Measurements from ENCODE around the gene CCNJL.

CCNJL gene

DNA sequence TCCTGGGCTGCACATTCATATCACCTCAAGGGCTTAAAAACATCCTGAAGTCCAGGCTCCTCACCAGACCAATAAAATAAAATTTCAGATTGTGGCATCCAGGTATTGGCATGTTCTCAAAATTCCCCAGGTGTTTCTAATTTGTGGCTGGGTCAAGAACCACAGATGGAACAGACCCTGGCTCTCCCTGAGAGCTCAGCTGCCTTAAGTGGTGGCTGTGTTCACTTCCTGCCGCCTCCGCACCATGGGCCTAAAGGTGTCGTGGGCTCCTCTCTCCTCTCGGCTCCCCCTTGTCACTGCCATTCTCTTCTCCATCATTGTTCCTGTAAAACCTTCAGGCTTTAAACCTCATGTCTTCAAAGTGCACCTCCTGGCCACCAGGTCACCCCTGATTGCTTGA lies 17.8 kb upstream of the CCNJL start:
- FAIRE-seq = no peak

DNA sequence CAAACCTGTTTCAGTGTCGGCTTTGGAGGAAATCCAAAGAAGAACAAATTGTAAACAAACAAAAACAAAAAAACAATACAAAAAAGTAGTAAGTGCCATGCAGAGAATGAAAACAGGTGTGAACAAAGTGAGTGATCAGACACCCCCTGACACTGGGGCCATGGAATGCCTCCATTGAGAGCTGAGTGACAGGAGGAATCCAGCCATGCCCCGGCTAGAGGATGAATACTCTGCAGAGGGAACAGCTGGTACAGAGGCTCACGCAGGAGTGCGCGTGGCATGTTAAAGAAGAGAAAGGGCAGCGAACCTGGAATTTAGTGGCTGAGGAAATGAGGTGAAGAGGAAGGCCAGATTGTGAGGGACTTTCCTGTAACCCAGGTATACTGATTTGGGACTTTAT lies 15.5 kb upstream of the CCNJL start:
- FAIRE-seq = no peak

DNA sequence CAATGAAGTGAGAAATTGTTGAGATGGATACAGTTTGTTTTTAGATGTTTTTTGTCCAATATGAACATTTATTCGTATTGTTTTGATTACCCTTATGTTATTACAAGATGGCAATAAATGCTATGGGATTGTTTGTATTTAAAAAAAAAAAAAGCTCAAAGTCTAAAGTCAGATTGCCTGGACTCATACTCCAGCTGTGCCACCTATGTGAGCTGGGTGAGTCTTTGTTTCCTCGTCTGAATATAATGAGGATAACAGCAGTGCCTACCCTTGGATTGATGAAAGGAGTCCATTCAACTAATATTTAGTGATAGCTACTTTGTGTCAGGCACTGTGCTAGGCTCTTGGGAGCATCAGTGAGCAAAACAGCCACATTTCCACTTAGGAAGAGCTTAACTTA lies 14.6 kb upstream of the CCNJL start:
- FAIRE-seq = no peak

DNA sequence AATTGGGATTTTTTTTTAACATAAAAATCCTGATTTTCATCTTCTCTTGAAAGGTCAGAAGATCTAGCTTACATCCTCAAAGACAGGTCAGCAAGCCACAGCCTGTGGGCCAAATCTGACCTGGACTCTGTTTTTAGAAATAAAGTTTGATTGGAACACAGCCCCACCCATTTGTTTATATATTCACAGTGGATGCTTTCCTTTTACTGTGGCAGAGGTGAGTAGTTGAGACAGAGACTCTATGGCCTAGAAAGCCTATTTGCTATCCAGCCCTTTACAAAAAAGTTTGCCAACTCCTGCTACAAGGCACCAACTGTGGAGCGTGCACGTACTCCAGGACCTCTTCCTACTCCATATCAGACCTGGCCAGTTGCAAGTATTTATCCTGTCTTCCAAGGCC lies 13.4 kb upstream of the CCNJL start:
- no peak for FAIRE-seq

DNA sequence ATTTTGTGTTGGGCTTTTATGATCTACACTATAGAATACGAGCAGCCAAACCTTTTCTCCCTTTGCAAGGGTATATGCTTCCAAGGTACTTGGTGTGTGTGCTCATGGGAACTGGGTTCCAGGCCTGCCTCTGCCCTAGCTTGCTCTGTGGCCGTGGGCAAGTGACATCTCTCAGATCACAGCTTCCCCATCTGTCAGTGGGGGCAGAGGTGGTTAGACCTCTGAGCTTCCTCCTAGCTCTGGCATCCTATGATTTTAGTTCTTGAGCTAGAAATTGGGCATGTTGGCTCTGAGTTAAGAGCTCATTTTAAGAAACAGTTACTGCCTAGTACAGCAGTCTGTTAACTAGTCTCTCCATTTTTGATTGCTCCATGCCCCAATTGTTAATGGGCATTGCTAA lies 12.5 kb upstream of the CCNJL start:
- no peak for FAIRE-seq

DNA sequence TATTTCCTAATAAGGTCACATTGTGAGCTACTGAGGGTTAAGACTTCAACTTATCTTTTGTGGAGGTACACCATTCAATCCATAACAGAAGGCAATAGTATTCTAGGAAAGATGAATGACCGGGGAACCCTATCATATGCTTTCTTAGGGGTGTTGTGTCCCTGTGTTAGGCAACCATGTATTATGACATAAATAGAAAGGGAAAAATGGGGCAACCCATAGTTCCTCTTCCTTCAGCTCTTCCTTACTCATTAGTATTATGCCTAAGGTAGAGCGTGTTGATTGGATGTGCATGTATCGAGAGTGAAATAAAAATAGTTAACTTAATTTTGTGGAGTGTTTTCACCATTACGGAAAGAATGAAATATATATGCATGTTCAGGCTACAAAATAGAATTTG lies 6.0 kb upstream of the CCNJL start:
- FAIRE-seq = no peak

DNA sequence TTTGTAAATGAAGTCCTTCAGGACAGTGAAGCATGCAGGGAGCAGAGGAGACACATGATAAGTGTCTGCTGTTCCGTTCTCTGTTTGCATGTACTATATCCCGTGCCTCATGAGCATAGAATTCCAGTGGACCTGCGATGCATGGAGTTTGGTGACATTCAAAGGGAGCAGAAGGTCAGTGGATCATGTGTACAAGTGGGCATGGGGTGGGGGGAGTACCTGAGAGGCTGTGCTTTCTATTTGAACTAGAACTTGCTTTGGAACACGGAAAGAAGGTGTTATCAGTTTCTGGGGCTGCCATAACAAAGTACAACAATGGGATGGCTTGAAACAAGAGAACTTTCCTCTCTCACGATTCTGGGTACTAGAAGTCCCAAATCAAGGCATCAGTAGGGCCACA lies 5.1 kb upstream of the CCNJL start:
- FAIRE-seq = no peak

DNA sequence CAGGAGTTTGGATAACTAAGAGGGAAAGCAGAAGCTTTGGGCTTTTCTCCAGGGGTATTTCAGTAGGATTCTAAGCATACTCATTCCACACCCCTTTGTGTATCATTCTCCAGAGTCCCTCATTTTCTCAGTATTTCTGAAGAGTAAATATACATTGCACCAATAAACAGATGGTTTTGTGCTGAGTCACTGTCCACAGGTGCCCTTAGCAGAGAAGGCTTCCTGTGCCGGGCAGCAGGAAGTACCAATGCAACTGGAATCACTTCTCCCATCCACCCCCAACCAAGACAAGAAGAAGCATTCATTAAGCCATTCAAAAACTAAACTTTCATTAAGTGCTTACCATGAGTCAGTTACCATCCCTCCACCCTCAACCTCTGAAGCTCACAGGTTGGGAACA lies 3.6 kb upstream of the CCNJL start:
- FAIRE-seq = no peak

DNA sequence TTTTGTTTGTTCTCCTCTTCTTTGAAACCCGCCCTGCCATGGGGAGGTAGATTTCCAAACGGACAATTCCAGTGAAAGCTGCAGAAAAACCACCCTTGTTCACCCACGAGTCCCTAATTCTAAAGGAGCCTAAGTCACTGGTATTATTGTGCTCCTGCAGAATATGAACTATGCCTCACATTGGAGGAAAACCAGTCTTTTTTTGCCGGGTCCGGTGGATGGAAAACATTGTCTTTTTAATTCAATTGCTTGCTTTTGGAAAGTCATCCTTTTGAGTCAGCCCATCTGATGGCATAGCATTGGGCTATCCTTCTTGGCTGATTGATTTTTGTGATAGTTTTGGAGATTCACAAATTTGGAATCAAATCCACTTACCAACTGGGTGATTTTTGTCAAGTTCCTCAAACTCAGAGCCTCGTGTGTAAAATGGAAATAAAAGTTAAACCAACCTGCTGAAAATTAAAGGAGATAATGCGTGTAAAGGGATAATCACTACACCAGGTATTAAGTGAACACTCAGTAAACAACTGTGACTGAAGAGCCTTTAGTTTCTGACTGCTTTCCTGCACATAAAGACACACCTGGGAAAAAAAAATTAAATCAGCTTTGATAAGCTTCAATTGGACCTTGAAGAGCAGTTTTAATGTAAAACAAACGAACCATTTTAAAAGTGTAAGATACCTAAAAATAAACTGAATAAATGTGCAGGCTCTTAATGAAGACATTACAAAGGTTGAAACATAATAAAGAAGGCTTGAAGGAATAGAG lies 780 bp upstream of the CCNJL start:
- no peak for FAIRE-seq

DNA sequence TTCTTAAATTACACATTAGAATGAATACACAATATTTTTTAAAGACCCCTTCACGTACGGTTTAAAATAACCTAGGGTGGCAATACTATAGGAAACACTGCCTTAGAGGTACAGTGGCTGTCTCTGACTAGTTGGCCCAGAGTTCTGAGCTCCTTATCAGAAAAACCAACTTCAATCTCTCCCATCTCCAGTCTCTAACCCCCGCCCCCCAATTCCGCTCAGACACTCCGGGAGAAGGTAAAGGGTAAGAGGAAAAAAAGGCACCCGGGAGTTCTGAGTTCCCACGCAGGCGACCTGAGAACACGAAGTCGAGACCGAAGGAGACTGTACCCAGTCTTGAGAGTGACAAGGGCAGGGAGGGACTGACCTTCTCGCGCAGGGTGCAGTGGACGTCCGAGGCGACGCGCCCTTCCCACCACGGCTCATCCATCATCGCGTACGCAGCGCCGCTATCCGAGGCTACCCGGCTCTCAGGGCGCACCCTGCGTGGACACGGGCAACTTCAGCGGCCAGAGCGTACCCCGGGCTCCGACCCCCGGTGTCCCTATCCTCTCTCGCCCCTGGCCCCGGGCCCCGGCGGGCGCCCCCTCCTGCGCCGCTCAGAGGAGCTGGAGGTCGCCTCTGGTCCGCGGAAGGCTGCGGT lies 752 bp downstream of the CCNJL start:
- no peak for FAIRE-seq

DNA sequence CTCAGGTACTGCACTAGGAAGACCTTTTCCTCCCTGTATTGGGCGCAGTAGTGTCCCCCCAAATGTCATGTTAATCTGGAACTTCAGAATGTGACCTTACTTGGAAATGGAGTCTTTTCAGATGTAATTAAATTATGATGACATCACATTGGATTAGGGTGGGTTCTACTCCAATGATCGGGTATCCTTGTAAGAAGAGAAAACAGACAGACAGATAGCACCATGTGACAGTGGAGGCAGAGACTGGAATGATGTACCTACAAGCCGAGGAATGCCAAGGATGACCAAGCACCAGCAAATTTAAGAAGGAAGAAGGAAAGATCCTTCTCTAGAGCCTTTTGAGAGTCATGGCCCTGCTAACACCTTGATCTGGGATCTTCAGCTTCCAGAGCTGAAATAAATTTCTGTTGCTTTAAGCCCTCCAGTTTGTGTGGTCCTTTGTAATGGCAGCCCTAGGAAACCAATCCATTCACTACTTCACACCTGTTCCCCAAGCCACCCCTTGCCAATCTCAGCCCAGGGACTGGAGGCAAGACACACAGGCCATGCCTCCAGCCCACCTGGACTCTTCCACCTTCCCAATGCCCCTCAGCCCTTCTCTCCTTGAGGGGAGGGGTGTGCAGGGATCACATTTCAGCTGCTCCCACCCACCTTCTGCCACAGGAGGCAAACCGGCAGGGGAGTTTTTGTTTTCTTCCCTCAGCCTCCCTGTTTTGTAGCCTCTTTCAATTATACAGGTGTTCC lies 1.6 kb downstream of the CCNJL start:
- no peak for FAIRE-seq

DNA sequence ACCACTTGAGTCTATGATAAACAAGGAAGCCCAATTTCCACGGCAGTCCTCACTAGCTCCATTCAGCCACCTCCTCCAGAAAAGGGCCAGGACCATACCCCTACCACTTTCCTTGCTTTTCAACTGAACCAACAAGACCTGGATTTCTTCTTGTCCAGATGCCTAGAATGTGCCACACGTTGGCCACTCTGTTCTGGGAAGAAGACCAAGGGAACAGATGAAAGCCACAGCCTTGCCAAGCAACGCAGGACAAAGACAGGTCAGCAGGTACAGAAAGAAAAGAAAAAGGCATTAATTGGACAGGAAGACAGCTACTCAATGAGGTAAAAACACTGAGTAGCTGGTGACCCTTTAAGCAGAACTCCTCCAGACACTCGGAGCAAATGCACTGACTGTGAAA lies 2.2 kb downstream of the CCNJL start:
- no peak for FAIRE-seq

DNA sequence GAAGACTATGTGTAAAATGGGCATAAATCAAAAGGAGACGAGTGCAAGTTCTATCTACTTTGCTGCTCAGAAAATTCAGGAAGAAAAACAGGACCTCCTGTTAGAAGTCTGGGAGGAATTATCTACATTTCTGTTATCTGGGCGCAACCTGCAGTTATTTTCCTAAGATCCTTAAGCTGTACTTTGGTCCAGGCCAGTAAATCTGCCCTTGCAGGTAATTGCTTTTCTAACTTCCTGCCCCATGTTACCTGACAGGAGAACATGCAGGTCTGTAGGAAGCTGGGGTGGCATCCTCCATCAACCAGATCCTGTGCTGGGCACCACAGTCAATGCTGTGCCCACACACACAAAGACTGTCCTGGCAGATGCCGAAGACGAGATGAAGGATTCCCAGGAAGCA lies 5.7 kb downstream of the CCNJL start:
- FAIRE-seq = no peak

DNA sequence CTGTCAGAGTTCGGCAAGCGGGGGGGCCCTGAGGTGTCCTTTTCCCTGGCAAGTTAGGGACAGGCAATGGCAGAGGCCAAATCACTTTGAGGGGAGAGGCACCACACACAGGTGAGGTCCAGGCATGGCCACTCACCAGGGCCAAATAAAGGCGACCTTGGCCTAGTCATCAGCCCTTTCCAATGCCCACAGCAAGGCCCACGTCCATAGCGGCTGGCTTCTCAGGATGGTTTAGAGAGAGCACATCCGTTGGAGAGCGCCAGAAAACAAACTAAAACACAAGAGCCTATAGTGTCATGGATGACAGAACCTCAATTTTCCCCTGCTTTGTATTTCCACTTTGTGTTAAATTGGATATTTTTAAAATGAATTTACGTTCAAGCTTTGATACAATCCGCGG lies 7.0 kb downstream of the CCNJL start:
- no peak for FAIRE-seq

DNA sequence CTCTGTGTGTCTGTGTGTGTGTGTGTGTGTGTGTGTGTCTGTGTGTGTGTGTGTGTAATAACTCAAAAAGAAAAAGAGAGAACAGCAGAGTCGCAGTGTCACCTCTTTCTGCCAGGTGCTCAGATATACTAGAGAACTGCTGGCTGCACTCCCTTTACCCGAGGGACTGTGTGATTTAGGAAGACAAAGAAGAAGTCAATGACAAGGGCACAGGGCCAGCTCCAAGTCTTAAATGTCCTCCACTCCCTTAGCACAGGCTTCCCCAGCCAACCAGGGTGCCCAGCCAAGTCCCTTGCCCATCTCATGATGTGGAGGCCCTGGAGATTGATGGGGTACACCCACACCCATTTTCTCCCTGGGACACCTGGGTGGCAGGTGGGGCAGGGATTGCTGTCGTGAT lies 8.7 kb downstream of the CCNJL start:
- FAIRE-seq = no peak

DNA sequence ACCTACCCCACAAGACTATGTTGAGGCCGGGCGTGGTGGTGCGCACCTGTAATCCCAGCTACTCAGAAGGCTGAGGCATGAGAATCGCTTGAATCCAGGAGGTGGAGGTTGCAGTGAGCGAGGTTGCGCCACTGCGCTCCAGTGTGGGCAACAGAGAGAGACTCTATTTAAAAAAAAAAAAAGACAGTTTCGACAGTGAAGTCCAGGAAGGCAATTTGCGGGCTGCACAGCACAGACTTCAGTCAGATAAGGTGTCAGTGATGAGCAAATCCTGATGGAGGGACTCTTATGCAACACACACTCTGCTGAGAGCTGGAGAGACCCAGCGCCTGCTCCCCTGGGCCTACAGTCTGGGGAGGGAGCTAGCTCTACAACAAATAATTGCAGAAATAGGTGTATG lies 14.2 kb downstream of the CCNJL start:
- FAIRE-seq = no peak

DNA sequence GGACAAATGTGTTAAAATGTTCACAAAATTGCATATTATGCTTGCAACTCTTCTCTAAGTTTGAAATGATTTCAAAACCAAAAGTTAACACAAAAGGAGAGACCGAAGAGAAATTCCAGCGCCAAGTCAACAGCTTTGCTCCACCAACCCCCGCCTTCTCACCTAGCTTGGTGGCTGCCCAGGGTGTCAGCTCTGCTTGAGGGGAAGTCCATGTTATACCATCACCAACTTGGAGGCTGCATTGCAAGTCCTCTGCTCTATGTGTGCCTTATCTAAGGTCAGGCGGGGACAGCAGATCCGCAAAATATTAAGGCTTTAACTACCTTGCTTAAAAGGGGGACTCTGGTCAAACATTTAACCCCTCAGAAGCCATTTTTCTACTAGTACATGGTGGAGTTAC lies 14.6 kb downstream of the CCNJL start:
- no peak for FAIRE-seq

DNA sequence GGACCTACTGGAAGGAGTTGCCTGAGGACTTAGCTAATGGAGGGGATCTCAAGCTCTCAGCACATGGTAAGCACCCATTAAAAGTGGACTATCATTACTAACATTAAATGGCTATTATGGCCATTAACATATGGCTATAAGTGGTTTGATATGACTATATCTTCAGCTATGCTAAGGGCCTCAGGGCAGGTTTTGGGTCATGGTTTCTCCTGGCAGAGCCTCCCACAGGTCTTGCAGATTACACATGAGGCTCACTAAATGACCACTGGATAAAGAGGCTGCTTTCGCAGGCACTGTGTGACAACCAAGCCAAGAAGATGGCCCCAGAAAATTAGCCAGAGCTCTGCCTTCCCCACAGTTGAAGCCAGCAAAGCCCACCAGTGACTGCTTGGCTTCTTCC lies 15.4 kb downstream of the CCNJL start:
- FAIRE-seq = no peak

DNA sequence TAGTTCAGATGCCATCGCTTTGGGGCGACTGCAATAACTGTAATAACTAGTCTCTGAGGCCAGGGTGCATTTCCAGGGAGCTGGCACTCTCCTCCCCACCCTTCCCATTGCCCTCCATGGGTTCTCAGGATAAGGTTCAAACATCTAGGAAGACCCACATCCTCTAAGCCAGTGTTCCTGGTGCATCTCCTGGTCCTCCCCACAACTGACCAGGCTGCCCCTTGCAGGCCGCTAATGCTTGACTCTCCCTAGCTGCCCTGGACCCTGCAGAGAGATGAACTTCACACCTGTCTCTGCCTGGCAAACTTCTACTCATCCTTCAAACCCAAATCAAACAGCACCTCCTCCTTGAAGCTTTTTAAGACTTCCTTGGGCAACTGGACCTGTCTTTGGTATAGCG lies 15.9 kb downstream of the CCNJL start:
- FAIRE-seq = no peak

DNA sequence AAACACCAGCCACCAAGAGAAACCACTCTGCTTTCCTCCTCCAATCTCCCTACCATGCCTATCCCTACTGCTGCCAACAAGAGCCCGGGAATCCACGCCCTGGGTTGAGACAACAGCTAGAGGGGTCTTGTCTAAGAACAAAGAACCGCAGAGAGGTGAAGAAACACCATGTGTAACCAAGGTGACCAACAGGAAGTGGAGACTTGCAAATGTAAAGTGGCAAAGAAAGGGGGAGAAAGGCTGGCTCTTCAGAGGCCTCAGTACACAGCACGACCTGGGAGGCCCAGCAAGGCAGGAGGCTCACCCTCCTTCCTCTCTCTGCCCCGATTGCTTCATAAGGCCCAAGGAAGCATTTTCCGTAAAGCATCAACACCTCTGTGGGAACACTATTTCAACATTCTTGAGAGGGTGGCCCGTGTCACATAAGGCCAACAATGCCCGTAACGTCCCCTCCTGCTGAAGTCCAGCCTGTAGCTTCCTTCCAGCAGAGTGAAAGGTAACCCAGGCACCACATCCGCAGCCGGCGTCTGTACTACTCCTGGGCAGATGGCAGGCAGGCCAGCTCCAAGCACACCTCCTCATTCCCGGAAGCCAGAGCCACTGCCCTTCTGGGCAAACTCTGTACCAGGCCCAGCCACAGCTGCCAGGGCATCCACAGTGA lies 18.3 kb downstream of the CCNJL start:
- FAIRE-seq = no peak

DNA sequence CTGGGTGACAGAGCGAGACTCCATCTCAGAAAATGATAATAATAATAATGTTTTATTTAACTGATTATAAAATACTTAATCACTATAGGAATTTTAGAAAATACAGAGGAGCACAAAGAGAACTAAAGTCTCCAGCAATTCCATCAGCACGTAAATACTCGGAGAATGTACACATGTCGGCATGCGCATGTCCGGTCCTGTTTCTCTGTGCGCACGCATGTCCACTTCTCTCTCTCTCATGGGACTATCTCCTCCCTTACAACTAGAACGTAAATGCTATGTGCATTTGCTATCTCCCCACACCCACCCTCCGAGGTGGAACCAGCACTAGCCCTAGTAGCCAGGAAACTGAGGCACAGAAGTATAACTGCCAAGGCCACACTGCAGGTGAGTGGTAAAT lies 19.0 kb downstream of the CCNJL start:
- no peak for FAIRE-seq

DNA sequence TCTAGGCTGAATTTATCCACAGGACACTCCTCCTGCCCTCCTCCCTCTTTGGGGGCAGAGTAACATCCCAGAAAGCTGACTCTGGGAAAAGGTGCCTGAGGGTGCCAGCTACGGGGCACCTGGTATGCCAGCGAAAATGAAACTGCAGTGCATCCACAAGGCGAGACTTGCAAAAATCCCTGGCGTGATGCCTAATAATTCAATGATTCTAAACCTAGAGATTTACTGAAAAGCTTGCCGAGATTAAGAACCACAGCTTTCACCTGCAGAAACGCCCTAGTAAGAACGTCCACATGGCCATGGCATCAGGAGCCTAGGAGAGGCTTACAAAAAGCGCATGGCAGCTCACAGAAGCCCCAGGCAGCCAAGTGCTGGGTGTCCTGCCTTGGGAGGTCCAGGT lies 20.9 kb downstream of the CCNJL start:
- FAIRE-seq = no peak

DNA sequence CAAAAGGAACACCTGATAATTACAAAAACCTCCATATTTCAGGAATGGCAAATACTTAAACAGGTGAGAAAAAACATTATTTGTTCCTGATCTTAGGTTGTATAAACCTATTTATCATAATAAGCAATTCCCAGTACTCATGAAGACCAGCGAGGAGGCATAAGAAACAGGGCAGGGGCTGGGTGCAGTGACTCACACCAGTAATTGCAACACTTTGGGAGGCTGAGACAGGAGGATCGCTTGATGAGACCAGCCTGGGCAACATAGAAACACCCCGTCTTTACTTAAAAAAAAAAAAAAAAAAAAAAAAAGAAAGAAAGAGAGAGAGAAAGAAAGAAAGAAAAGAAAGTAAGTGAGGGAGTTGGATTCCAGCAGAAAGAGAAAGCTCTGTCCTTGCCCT lies 21.6 kb downstream of the CCNJL start:
- FAIRE-seq = no peak

DNA sequence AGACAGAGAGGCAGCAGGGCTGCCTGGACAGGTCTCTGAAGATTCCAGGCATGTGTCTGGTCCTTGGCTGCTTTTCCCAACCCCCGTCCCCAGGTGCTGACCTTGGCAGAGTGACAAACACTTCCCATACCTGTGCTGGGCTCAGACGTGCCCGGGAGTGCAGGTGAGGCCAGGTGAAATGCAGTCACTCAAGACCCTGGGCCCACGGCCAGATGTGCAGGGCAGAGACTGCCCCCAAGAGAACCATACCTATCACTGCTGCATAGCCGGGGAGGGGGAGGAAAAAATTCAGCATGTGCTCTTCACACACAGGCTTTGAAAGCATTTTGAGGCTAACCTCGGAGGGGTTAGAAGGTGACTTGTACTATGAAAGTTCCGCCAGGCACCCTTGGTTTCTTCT lies 22.6 kb downstream of the CCNJL start:
- no peak for FAIRE-seq
